ENCODE results near the gene ZNF805.

DNA sequence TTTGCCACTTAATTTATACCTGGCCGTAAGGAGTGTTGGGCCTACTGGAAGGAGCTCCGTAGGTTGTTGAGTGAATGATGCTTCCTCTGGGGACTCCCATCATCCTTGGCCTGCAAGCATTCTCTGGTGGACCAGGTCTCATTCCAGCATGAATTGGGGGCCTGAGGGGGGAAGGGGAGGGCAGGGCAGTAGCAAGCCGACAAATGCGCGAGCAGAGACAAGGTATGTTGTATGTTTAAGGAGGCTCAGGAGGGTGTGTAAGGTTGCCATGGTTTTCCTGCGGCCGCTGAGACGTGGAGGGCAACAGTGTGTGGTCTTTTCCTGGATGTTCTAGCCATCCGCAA is 48.4 kb upstream of the ZNF805 start:
- TF ChIP-seq, protein P1, sequence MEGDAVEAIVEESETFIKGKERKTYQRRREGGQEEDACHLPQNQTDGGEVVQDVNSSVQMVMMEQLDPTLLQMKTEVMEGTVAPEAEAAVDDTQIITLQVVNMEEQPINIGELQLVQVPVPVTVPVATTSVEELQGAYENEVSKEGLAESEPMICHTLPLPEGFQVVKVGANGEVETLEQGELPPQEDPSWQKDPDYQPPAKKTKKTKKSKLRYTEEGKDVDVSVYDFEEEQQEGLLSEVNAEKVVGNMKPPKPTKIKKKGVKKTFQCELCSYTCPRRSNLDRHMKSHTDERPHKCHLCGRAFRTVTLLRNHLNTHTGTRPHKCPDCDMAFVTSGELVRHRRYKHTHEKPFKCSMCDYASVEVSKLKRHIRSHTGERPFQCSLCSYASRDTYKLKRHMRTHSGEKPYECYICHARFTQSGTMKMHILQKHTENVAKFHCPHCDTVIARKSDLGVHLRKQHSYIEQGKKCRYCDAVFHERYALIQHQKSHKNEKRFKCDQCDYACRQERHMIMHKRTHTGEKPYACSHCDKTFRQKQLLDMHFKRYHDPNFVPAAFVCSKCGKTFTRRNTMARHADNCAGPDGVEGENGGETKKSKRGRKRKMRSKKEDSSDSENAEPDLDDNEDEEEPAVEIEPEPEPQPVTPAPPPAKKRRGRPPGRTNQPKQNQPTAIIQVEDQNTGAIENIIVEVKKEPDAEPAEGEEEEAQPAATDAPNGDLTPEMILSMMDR (conservative IDR thresholded peaks at IDR 0.05), result no peak
- TF ChIP-seq EZH2 (IDR thresholded peaks at IDR 0.05; ENCODE audit: low read depth), result no peak
